ENCODE results near the gene LRRC75A. TPM values are rescaled to one million over a fixed set of nuclear protein-coding genes. Genes with fewer than 3 reads are reported as not detected.

LRRC75A gene
- polyA plus RNA-seq, 2 of the 4 experiments (the other 2 are of a cell fraction), result 0.65 to 0.85 TPM

DNA sequence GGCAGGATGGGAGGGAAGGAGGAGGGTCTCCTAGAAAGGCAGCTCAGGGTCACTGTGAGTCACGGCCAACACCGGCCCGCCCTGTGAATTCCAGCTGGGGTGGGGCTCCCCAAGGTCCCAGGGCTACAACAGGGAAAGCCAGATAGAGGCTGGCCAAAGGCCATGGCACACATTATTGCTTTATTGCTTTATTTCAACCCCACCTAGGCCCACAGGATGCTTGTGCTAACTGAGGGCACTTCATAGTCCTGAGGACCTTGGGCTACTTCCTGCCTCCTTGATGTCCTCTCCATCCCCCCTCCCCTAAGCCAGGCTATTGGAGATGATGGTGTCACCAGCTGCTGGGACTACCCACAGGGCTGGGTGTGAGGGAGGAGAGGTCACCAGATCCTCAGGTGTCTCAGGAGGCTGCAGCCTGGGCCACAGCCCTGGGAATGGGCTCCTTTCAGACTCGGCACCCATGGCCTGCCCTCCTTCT lies 26.1 kb downstream of the LRRC75A start:
- Histone ChIP-seq H3K4me2 (no peak overlapping the region), H3K4me1 (peaks cover 10% of the 10 kb centered on the region; the same call in 2 of the 3 replicates), H3K4me3 (no peak overlapping the region), H3K9me3 (no peaks in the 10 kb centered on the region), H3K27ac (no peak overlapping the region)
- no peak for DNase-seq (ENCODE audit: low read depth in 1 of 2, low spot score in 1 of 2)
- ChIA-PET CTCF (interaction anchor here (1.6 to 29.8 kb wide), 3 partner anchors 14 to 54 kb away, joined by 5 to 589 read pairs (median 89); no protein-coding TSS in a partner anchor), POLR2A (no interaction called here)
- no peak for FAIRE-seq
- 77% methylated on average over 4 of the region's 4 CpGs for WGBS (ENCODE audit: missing lambda C conversion rate)
- no peak for ATAC-seq
- TF ChIP-seq HDAC2 (IDR thresholded peaks at IDR 0.05) (no peak), CHD2 (IDR thresholded peaks at IDR 0.05; ENCODE audit: low read length, partially characterized antibody) (no peak), HMGXB4 (CRISPR knock-in tag; IDR thresholded peaks at IDR 0.05; ENCODE audit: borderline replicate concordance) (no peak)

- no peaks in the 10 kb centered on the region for H3K9me3 ChIP-seq
- no peak for FAIRE-seq
- 93% methylated on average over 3 of the region's 3 CpGs for WGBS (ENCODE audit: missing lambda C conversion rate)
- no peak; a peak in 1 of 6 replicates for ATAC-seq
- TF ChIP-seq JUNB (IDR thresholded peaks at IDR 0.05) (no peak), CBX2 (IDR thresholded peaks at IDR 0.05; ENCODE audit: borderline replicate concordance, low read depth) (no peak), ELK1 (IDR thresholded peaks at IDR 0.05; ENCODE audit: low read depth, low read length) (no peak), KDM1A (IDR thresholded peaks at IDR 0.05; ENCODE audit: low read depth) (no peak), EHMT2 (IDR thresholded peaks at IDR 0.05; ENCODE audit: low read depth) (no peak), MAX (IDR thresholded peaks at IDR 0.05) (no peak), JUN (IDR thresholded peaks at IDR 0.05) (no peak), FOSB (CRISPR knock-in tag; IDR thresholded peaks at IDR 0.05) (no peak), CEBPB (IDR thresholded peaks at IDR 0.05) (no peak), BHLHE40 (IDR thresholded peaks at IDR 0.05; ENCODE audit: low read depth, low read length) (no peak), ZFP36 (IDR thresholded peaks at IDR 0.05; ENCODE audit: borderline replicate concordance, partially characterized antibody) (no peak), ZSCAN20 (CRISPR knock-in tag; IDR thresholded peaks at IDR 0.05) (no peak), NFE2L2 (conservative IDR thresholded peaks at IDR 0.05; ENCODE audit: low read length) (no peak), MAZ (IDR thresholded peaks at IDR 0.05; ENCODE audit: borderline replicate concordance, low read depth, low read length) (no peak), FOSL2 (IDR thresholded peaks at IDR 0.05) (no peak), FOSL2 (CRISPR knock-in tag; IDR thresholded peaks at IDR 0.05) (no peak), CHD2 (IDR thresholded peaks at IDR 0.05; ENCODE audit: low read length, partially characterized antibody) (no peak), HOXA7 (CRISPR knock-in tag; IDR thresholded peaks at IDR 0.05) (no peak), RFX5 (IDR thresholded peaks at IDR 0.05) (no peak)
- TF ChIP-seq, protein P1, sequence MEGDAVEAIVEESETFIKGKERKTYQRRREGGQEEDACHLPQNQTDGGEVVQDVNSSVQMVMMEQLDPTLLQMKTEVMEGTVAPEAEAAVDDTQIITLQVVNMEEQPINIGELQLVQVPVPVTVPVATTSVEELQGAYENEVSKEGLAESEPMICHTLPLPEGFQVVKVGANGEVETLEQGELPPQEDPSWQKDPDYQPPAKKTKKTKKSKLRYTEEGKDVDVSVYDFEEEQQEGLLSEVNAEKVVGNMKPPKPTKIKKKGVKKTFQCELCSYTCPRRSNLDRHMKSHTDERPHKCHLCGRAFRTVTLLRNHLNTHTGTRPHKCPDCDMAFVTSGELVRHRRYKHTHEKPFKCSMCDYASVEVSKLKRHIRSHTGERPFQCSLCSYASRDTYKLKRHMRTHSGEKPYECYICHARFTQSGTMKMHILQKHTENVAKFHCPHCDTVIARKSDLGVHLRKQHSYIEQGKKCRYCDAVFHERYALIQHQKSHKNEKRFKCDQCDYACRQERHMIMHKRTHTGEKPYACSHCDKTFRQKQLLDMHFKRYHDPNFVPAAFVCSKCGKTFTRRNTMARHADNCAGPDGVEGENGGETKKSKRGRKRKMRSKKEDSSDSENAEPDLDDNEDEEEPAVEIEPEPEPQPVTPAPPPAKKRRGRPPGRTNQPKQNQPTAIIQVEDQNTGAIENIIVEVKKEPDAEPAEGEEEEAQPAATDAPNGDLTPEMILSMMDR (IDR thresholded peaks at IDR 0.05), result no peak
- H3K4me3 ChIP-seq, result no peak overlapping the region
- no peak overlapping the region for H3K4me2 ChIP-seq
- H3K4me1 ChIP-seq, result peaks cover 10% of the 10 kb centered on the region; the same call in 2 of the 3 replicates
- ChIA-PET CTCF (interaction anchor here (1.6 to 29.8 kb wide), 3 partner anchors 13 to 55 kb away, joined by 5 to 589 read pairs (median 89); no protein-coding TSS in a partner anchor), POLR2A (interaction anchor here (1.4 kb wide), 1 partner anchor 27 kb away, joined by 5 read pairs; no protein-coding TSS in a partner anchor)
- no peak overlapping the region for H3K27ac ChIP-seq
- DNase-seq (ENCODE audit: low read depth in 1 of 2, low spot score in 1 of 2), result no peak
These were observed 27.0 kb downstream of the LRRC75A start for GRCh38 chr17:16465052-16465312.

All from A549 (cell line).